ENCODE data around the gene CLRN1.
A peak's percentile ranks its signal among the peaks of the same experiment; 100 is the strongest.

DNA sequence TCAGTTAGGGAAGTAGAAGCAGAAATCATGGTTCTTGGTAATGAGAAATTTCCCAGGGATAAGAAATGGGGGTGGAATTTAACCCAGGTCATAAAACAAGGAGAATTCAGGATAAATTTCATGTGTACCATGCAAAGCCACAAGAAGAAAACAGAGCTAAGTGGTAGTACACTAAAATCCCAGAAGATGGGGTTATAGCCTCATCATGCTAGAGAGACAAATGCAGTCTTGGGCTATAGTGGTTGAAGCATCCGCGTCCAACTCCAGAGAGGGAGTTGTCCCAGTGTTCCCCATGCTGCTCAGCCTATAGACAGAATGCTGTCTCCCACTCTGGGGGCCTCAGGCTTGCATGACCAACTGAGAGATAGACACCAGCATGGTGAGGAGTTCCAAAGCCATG, 36.2 kb upstream of the CLRN1 start:
- TF ChIP-seq, protein P1, sequence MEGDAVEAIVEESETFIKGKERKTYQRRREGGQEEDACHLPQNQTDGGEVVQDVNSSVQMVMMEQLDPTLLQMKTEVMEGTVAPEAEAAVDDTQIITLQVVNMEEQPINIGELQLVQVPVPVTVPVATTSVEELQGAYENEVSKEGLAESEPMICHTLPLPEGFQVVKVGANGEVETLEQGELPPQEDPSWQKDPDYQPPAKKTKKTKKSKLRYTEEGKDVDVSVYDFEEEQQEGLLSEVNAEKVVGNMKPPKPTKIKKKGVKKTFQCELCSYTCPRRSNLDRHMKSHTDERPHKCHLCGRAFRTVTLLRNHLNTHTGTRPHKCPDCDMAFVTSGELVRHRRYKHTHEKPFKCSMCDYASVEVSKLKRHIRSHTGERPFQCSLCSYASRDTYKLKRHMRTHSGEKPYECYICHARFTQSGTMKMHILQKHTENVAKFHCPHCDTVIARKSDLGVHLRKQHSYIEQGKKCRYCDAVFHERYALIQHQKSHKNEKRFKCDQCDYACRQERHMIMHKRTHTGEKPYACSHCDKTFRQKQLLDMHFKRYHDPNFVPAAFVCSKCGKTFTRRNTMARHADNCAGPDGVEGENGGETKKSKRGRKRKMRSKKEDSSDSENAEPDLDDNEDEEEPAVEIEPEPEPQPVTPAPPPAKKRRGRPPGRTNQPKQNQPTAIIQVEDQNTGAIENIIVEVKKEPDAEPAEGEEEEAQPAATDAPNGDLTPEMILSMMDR (IDR thresholded peaks at IDR 0.05; ENCODE audit: low read depth, low read length, missing input control) = peak; percentile 36
- TF ChIP-seq YY1 (IDR thresholded peaks at IDR 0.05) (no peak), EGR1 (IDR thresholded peaks at IDR 0.05; ENCODE audit: low read depth in 2 of 2) (no peak), TAF1 (conservative IDR thresholded peaks at IDR 0.05) (no peak), FOXA1 (IDR thresholded peaks at IDR 0.05) (no peak)
- TF ChIP-seq, protein P2, sequence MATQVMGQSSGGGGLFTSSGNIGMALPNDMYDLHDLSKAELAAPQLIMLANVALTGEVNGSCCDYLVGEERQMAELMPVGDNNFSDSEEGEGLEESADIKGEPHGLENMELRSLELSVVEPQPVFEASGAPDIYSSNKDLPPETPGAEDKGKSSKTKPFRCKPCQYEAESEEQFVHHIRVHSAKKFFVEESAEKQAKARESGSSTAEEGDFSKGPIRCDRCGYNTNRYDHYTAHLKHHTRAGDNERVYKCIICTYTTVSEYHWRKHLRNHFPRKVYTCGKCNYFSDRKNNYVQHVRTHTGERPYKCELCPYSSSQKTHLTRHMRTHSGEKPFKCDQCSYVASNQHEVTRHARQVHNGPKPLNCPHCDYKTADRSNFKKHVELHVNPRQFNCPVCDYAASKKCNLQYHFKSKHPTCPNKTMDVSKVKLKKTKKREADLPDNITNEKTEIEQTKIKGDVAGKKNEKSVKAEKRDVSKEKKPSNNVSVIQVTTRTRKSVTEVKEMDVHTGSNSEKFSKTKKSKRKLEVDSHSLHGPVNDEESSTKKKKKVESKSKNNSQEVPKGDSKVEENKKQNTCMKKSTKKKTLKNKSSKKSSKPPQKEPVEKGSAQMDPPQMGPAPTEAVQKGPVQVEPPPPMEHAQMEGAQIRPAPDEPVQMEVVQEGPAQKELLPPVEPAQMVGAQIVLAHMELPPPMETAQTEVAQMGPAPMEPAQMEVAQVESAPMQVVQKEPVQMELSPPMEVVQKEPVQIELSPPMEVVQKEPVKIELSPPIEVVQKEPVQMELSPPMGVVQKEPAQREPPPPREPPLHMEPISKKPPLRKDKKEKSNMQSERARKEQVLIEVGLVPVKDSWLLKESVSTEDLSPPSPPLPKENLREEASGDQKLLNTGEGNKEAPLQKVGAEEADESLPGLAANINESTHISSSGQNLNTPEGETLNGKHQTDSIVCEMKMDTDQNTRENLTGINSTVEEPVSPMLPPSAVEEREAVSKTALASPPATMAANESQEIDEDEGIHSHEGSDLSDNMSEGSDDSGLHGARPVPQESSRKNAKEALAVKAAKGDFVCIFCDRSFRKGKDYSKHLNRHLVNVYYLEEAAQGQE (IDR thresholded peaks at IDR 0.05) = no peak
